Pancreas (tissue), 10 donors: ENCODE results near the gene FILIP1. TPM values are rescaled to one million over a fixed set of nuclear protein-coding genes. Genes with fewer than 3 reads are reported as not detected.

Experiments
- ATAC-seq, 4 donors: fragments of 200-7000 bp; cut with Tn5 transposase; one replicate each; pipeline versions ENCODE4 v1.8.0 to v1.9.1; 2020; ENCODE audit warnings: mild to moderate bottlenecking in 4 of 4, moderate library complexity in 4 of 4
- DNase-seq, 6 donors: peaks; one replicate each; pipeline ENCODE4 v3.0.0-alpha.2; 2020
- FAIRE-seq: peaks from 2 replicates; lab custom pipeline; 2012; peaks lifted over from hg19 to GRCh38; lab: Jason Lieb, UNC
- H3K27ac ChIP-seq, 4 donors: fragments of 200-600 bp; sonication (generic); 1 replicate in 3 of 4; 2 replicates in 1 of 4; pipeline versions ENCODE4 v1.5.0 to v1.8.0; 2020
- H3K27me3 ChIP-seq, 4 donors: fragments of 200-600 bp; one replicate each; pipeline ENCODE4 v1.8.0; 2021
- H3K36me3 ChIP-seq, 3 donors: fragments of 200-600 bp; sonication (generic) in 1 of 3; one replicate each; pipeline versions ENCODE4 v1.5.0 to v1.8.0; 2020 to 2021
- H3K4me1 ChIP-seq, 3 donors: fragments of 200-600 bp; one replicate each; pipeline ENCODE4 v1.8.0; 2021
- H3K4me3 ChIP-seq, 4 donors: fragments of 200-600 bp; sonication (generic) in 2 of 4; one replicate each; pipeline versions ENCODE4 v1.5.0 to v1.8.0; 2020 to 2021
- H3K9me3 ChIP-seq, 4 donors: fragments of 200-600 bp; one replicate each; pipeline ENCODE4 v1.8.0; 2021
- WGBS, 2 donors: extraction: QIAGEN DNeasy Blood & Tissue Kit; methylation state at CpG; one replicate each; pipeline ENCODE4 v1.1.7; 2013; 5-methylcytosine and 5-hydroxymethylcytosine counted together
- intact Hi-C, 3 donors: fragments of 100-400 bp; cut with DNase I; formaldehyde crosslinking; loops; one replicate each; pipeline versions ENCODE4 v1.11.1 to v1.14.2; 2022
- polyA plus RNA-seq, 2 donors: library from polyadenylated mRNA; stranded (reverse); fragments of 200-250 nt; gene quantifications; one replicate each; pipeline ENCODE4 v1.2.3, GENCODE V29; 2013
- total RNA-seq, 6 donors: library from RNA; stranded (reverse); fragmentation: NEBNext Ultra II Directional in 4 of 6; extraction: Animal tissue kit (Norgen Biotek cat#: 25700) in 4 of 6; gene quantifications; one replicate each; pipeline versions ENCODE4 v1.2.1 to v1.2.4, GENCODE V29; 2021 to 2023
- TF ChIP-seq, protein P1 (sequence below), 4 donors: fragments of 200-600 bp; sonication (generic) in 3 of 4; IDR thresholded peaks; one replicate each; pipeline versions ENCODE4 v1.5.0 to v1.8.0; 2021; ENCODE audit warnings: antibody characterized with exemption in 4 of 4
- donor health status: healthy with polysubstance abuse.
- donor health status: DM: no; HTN: no; CAD: no; lungs with moderate emphysema.
- donor health status: DM: no; HTN: no; CAD: no.
- donor health status: control.
- donor health status: control.
- donor health status: Bipolar disorder and iron deficiency.
- donor health status: DM: yes; HTN: yes; CAD: no.
- donor health status: DM: no; HTN: no; CAD: no.
- donor health status: DM: no; HTN: no; CAD: no.
- donor health status: DM: yes; HTN: yes; CAD: no.

FILIP1 gene
- total and polyA plus RNA-seq, 8 donors: 0.33 to 3.6 (median 1.5) TPM

DNA sequence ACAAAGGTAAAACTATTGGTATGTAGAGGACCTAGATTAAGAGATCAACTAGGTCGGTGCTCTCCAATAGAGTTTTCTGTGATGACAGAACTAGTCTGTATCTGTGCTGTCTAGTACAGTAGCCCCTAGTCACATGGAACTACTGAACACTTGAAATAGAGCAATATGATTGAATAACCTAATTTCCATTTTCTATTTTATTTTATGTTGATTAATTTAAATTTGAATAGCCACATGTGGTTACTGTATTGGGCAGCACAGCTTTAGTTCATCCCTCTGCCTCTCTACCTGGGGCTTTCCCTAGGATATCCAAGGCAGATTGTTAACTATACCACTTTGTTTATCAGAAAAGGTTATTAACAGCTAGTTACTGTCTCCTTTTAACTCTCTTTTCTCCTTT, 27.0 kb downstream of the FILIP1 start:
- ATAC-seq (no peak), FAIRE-seq (no peak), DNase-seq (no peak)
- 97 to 99% methylated on average over 1 of the region's 1 CpG for WGBS, 2 donors
- Histone ChIP-seq H3K27ac (no peak overlapping the region), H3K36me3 (no peaks in the 10 kb centered on the region), H3K27me3 (no peaks in the 10 kb centered on the region), H3K9me3 (no peaks in the 10 kb centered on the region), H3K4me3 (no peak overlapping the region), H3K4me1 (no peaks in the 10 kb centered on the region)
- TF ChIP-seq, protein P1, sequence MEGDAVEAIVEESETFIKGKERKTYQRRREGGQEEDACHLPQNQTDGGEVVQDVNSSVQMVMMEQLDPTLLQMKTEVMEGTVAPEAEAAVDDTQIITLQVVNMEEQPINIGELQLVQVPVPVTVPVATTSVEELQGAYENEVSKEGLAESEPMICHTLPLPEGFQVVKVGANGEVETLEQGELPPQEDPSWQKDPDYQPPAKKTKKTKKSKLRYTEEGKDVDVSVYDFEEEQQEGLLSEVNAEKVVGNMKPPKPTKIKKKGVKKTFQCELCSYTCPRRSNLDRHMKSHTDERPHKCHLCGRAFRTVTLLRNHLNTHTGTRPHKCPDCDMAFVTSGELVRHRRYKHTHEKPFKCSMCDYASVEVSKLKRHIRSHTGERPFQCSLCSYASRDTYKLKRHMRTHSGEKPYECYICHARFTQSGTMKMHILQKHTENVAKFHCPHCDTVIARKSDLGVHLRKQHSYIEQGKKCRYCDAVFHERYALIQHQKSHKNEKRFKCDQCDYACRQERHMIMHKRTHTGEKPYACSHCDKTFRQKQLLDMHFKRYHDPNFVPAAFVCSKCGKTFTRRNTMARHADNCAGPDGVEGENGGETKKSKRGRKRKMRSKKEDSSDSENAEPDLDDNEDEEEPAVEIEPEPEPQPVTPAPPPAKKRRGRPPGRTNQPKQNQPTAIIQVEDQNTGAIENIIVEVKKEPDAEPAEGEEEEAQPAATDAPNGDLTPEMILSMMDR (IDR thresholded peaks at IDR 0.05): no peak
- intact Hi-C loops: no loop called here

DNA sequence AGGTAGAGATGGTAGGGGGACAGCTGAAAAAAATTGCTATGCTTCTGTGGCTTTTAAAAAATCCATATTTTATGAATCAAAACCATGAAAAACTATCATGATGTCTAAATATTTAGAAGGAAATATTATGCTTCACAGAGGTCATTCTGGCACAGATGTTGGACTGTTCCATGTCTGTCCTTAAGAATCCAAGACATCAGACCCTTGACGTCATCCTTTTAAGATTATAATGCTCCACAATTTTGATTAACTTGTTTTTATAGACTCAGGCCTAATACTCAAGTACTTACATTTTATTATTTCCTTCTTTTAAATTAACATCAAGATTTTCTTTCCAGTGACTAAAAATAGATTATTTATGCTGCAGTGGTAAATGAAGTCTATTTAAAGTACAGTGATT, 29.7 kb downstream of the FILIP1 start:
- Histone ChIP-seq H3K4me1 (no peaks in the 10 kb centered on the region), H3K36me3 (no peaks in the 10 kb centered on the region), H3K4me3 (no peak overlapping the region), H3K27me3 (no peaks in the 10 kb centered on the region), H3K27ac (no peak overlapping the region), H3K9me3 (no peaks in the 10 kb centered on the region)
- WGBS, 2 donors: 40 to 80% methylated on average over 1 of the region's 1 CpG
- FAIRE-seq (no peak), DNase-seq (no peak), ATAC-seq (no peak)
- TF ChIP-seq, protein P1 (IDR thresholded peaks at IDR 0.05): no peak
- intact Hi-C loops: no loop called here

GRCh38 chr6:75463061-75463460, 30.5 kb downstream of the FILIP1 start:
- TF ChIP-seq, protein P1 (IDR thresholded peaks at IDR 0.05): no peak
- no peak overlapping the region for H3K4me3 ChIP-seq
- H3K4me1 ChIP-seq: no peaks in the 10 kb centered on the region
- FAIRE-seq: no peak
- H3K27ac ChIP-seq: no peak overlapping the region
- intact Hi-C loops: no loop called here
- H3K27me3 ChIP-seq: no peaks in the 10 kb centered on the region
- H3K9me3 ChIP-seq: no peaks in the 10 kb centered on the region
- WGBS, 2 donors: 94 to 96% methylated on average over 5 of the region's 5 CpGs
- H3K36me3 ChIP-seq: no peaks in the 10 kb centered on the region
- ATAC-seq: no peak
- no peak for DNase-seq

DNA sequence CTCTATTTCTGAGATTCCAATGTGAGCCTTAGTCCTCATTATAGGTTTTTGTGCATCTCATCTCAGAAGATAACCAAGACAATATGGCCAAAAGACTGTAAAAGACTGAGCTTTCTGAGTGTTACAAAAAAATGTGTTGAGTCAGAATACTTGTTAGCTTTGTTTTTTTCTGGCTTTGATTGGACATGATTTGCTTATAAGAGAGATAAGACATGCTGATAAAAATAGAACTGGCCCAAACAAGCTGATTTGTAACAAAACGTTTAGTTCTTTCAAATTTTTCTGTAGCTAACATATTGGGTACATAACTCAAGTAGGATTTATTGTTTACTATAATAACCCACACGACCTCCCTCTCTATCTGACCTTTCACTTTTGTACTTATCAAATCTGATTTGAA, 32.9 kb downstream of the FILIP1 start:
- intact Hi-C loops: no loop called here
- FAIRE-seq: no peak

DNA sequence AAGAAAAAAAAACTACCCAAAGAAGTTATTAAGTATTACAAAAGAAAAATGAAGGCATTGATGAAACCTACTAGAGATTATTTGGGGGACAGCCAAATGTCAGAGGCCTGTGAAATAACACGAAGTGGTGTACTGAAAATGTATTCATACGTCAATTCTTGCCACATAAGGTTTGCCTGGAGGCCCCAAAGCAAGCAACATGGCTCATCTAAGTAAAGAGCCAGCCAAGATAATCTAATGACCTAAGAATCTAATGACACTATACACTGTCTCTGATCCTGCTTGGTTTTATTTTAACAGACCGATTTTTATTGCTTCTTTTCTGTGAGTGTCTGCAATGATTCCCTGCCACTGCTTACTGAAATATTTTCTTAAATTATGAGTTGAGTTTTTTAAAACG, 34.7 kb downstream of the FILIP1 start:
- no peaks in the 10 kb centered on the region for H3K27me3 ChIP-seq
- no peaks in the 10 kb centered on the region for H3K36me3 ChIP-seq
- DNase-seq (no peak), FAIRE-seq (peak; percentile 68), ATAC-seq (peak in 1 of 4 donors; percentile 56)
- WGBS, 2 donors: 66 to 70% methylated on average over 4 of the region's 4 CpGs
- TF ChIP-seq, protein P1 (IDR thresholded peaks at IDR 0.05): no peak
- intact Hi-C loops: no loop called here
- H3K9me3 ChIP-seq: no peaks in the 10 kb centered on the region
- no peak overlapping the region for H3K27ac ChIP-seq
- no peaks in the 10 kb centered on the region for H3K4me1 ChIP-seq
- no peak overlapping the region for H3K4me3 ChIP-seq

More for the DNA sequence above, 32.9 kb downstream of the FILIP1 start:
- Histone ChIP-seq H3K9me3 (no peaks in the 10 kb centered on the region), H3K4me3 (no peak overlapping the region), H3K36me3 (no peaks in the 10 kb centered on the region), H3K4me1 (no peaks in the 10 kb centered on the region), H3K27ac (no peak overlapping the region), H3K27me3 (no peaks in the 10 kb centered on the region)
- no peak for ATAC-seq
- WGBS, 2 donors: 12 to 22% methylated on average over 2 of the region's 2 CpGs
- TF ChIP-seq, protein P1 (IDR thresholded peaks at IDR 0.05): no peak
- DNase-seq: no peak
